ENCODE measurements around the gene SH3BP2.

SH3BP2 gene

DNA sequence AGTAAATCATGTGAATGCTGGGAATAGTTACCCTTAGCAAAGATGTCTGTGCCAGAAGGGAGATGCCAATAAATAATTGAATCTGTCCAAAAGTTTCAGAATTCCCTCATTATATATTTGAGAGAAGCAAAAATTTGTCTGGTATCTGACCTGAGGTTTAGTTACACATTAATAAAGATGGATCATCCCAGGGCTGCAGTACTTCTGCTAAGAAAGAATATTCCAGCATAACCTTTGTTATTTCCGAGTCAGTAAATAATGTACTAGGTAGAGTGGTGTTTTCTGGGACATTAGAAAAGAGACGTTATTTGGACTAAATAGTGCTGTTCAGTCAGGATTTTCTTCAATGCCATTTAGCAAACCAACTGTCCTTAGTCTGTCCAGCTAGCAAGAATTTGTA lies 77.2 kb downstream of the SH3BP2 start:
- in situ Hi-C loops (cut with MboI; ENCODE audit: low pct_unique_long_range_greater_than_20kb, low sequenced_read_pairs, unreplicated experiment), result no loop called here
- TF ChIP-seq, protein P1, sequence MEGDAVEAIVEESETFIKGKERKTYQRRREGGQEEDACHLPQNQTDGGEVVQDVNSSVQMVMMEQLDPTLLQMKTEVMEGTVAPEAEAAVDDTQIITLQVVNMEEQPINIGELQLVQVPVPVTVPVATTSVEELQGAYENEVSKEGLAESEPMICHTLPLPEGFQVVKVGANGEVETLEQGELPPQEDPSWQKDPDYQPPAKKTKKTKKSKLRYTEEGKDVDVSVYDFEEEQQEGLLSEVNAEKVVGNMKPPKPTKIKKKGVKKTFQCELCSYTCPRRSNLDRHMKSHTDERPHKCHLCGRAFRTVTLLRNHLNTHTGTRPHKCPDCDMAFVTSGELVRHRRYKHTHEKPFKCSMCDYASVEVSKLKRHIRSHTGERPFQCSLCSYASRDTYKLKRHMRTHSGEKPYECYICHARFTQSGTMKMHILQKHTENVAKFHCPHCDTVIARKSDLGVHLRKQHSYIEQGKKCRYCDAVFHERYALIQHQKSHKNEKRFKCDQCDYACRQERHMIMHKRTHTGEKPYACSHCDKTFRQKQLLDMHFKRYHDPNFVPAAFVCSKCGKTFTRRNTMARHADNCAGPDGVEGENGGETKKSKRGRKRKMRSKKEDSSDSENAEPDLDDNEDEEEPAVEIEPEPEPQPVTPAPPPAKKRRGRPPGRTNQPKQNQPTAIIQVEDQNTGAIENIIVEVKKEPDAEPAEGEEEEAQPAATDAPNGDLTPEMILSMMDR (IDR thresholded peaks at IDR 0.05; ENCODE audit: extremely low read depth, insufficient read depth, missing control alignments), result no peak
- DNase-seq (ENCODE audit: low spot score), result no peak

DNA sequence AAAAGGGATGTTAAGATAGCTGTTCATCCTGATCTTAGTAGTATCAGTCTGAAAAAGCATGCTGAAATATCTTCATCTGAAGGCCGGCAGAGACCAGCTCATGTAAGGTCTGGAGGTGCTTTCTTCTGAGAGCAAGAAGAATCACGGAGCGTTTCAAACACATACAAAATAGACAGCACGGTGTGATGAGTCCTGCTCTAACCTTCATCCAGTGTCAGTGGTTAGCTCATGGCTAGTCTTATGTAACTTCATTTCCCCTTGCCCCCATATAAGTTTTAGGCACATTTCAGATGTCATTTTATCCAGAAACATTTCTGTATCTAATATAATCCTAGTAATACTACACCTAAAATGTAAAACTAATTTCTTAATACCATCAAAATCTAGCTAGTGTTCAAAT lies 78.6 kb downstream of the SH3BP2 start:
- TF ChIP-seq, protein P1 (IDR thresholded peaks at IDR 0.05; ENCODE audit: extremely low read depth, insufficient read depth, missing control alignments), result no peak
- in situ Hi-C loops (cut with MboI; ENCODE audit: low pct_unique_long_range_greater_than_20kb, low sequenced_read_pairs, unreplicated experiment), result no loop called here
- no peak for DNase-seq (ENCODE audit: low spot score)

DNA sequence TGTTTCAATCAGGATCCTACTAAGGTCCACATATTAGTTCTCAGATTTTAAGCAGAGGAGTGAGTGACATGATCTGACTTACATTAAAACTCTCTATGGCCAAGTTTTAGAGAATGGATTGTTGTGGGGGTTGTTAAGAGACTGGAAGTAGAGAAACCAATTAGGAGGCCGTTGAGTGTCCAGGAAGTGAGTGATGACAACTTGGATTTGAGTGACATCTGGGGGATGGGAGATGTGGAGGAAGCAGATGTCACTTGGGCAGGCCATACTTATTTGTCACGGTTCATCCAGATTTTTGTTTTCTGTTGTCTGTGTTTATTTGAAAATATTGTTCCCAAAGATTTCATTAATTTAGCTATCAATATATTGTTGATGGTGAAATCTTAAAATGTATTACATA lies 79.0 kb downstream of the SH3BP2 start:
- TF ChIP-seq, protein P1 (IDR thresholded peaks at IDR 0.05; ENCODE audit: extremely low read depth, insufficient read depth, missing control alignments), result no peak
- in situ Hi-C loops (cut with MboI; ENCODE audit: low pct_unique_long_range_greater_than_20kb, low sequenced_read_pairs, unreplicated experiment), result no loop called here
- DNase-seq (ENCODE audit: low spot score), result no peak

DNA sequence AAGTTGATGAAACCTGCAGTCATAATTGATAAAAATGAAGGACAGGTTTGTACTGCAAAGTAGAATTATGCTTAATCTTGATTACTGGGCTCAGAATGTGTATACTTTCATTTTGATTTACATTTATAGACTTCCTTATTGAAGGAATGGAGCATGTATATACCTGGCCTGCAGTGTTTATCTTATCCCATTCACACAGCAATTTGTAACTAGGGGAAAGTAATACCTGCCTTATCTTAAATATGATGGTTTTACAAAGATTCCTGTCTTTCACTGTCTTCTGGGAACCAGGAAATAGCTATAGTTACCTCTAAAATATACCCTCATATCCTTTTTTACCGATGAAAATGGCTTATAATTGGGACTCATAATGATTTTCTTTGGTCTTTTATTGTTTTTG lies 80.4 kb downstream of the SH3BP2 start:
- in situ Hi-C loops (cut with MboI; ENCODE audit: low pct_unique_long_range_greater_than_20kb, low sequenced_read_pairs, unreplicated experiment), result no loop called here
- TF ChIP-seq, protein P1 (IDR thresholded peaks at IDR 0.05; ENCODE audit: extremely low read depth, insufficient read depth, missing control alignments), result no peak
- DNase-seq (ENCODE audit: low spot score), result no peak

DNA sequence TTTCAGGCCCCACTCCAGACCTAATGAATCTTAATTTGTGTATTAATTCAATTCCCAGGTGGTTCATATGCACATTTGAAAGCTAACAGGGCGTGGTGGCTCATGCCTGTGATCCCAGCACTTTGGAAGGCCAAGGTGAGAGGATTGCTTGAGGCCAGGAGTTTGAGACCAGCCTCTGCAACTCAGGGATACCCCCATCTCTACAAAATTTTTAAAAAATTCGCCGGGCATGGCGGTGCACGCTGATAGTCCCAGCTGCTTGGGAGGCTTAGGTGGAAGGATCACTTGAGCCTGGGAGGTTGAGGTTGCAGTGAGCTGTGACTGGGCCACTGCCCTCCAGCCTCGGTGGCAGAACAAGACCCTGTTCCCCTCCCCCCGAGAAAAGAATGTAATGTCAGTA lies 82.0 kb downstream of the SH3BP2 start:
- TF ChIP-seq, protein P1 (IDR thresholded peaks at IDR 0.05; ENCODE audit: extremely low read depth, insufficient read depth, missing control alignments), result no peak
- in situ Hi-C loops (cut with MboI; ENCODE audit: low pct_unique_long_range_greater_than_20kb, low sequenced_read_pairs, unreplicated experiment), result no loop called here
- no peak for DNase-seq (ENCODE audit: low spot score)

DNA sequence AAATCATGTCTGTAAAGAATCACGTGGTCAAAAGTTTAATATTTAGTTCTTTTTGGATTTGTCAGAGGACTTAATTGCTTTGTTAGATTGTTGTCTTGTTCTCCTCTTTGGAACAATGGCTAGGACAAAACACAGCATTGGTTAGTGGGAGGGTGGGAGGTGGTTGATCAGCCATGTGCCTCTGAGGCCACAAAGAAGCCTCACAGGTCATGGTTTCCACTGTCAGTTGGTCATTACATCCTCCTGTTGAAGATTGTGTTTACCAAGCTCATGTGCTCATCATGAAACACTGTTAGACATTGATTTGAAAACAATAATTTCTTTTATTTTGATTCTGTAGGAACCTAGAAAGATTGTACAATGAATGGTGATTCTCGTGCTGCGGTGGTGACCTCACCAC lies 82.7 kb downstream of the SH3BP2 start:
- TF ChIP-seq, protein P1 (IDR thresholded peaks at IDR 0.05; ENCODE audit: extremely low read depth, insufficient read depth, missing control alignments), result no peak
- DNase-seq (ENCODE audit: low spot score), result no peak
- in situ Hi-C loops (cut with MboI; ENCODE audit: low pct_unique_long_range_greater_than_20kb, low sequenced_read_pairs, unreplicated experiment), result no loop called here

DNA sequence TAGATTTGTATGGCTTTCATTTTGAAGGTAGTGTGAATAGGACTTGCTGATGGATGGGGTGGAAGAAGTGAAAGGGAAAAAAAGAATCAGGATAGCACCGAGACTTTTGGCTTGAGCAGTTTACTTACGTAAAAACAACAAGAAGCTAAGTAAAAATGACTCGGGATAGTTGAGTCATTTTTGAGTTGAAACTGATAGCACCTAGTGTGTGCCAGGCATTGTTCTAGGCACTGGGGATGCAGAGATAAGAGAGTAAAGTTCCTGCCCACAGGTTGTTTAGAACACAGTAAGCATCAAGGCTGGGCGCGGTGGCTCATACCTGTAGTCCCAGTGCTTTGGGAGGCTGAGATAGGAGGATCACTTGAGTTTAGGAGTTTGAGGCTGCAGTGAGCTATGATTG lies 85.5 kb downstream of the SH3BP2 start:
- DNase-seq (ENCODE audit: low spot score), result no peak
- in situ Hi-C loops (cut with MboI; ENCODE audit: low pct_unique_long_range_greater_than_20kb, low sequenced_read_pairs, unreplicated experiment), result no loop called here
- TF ChIP-seq, protein P1 (IDR thresholded peaks at IDR 0.05; ENCODE audit: extremely low read depth, insufficient read depth, missing control alignments), result no peak

All from GM13977 (cell line).